HL-60 (cell line): ENCODE measurements around the gene GRID1.

ENCODE experiments used
- CTCF ChIP-seq: IDR thresholded peaks from one replicate; pipeline ENCODE4 v1.5.1; 2011; ENCODE audit warnings: low read length, control low read depth, inconsistent platforms; ENCODE audit not compliant: insufficient read depth
- POLR2AphosphoS5 ChIP-seq: IDR thresholded peaks from 2 replicates; pipeline ENCODE4 v1.6.1; 2012; ENCODE audit warnings: low read depth
- REST ChIP-seq: IDR thresholded peaks from 2 replicates; pipeline ENCODE4 v1.6.1; 2012; ENCODE audit warnings: low read depth; ENCODE audit not compliant: insufficient replicate concordance

- TF ChIP-seq CTCF (no peak), POLR2AphosphoS5 (no peak), REST (no peak)
Measured at GRCh38 chr10:86285136-86285790, 81.3 kb downstream of the GRID1 start.
